HepG2 (cell line): ENCODE data around the gene SAMD4A. TPM values are rescaled to one million over a fixed set of nuclear protein-coding genes. Genes with fewer than 3 reads are reported as not detected.

ENCODE experiments used
- FOXP1 ChIP-seq, 2 experiments: fragments of 450-650 bp in 1 of 2; IDR thresholded peaks; 2 replicates each; pipeline ENCODE4 v1.6.1; 2017 to 2018; ENCODE audit warnings: antibody characterized with exemption in 1 of 2
- HNF4G ChIP-seq, 2 experiments: sonication (generic) in 1 of 2; formaldehyde crosslinking in 1 of 2; IDR thresholded peaks; 2 replicates each; pipeline versions ENCODE4 v1.4.0 to v1.6.1; 2011 to 2020; ENCODE audit warnings: borderline replicate concordance in 2 of 2, low read depth in 2 of 2, mild to moderate bottlenecking in 2 of 2, low read length in 1 of 2, missing genetic modification reagents in 1 of 2, moderate library complexity in 1 of 2
- HNRNPLL ChIP-seq: fragments of 200-400 bp; formaldehyde crosslinking; IDR thresholded peaks from 2 replicates; pipeline ENCODE4 v1.6.1; 2017; ENCODE audit warnings: mild to moderate bottlenecking, low read depth, low read length; ENCODE audit not compliant: poor library complexity, severe bottlenecking
- NCOA5 ChIP-seq: sonication (generic); formaldehyde crosslinking; IDR thresholded peaks from 2 replicates; pipeline ENCODE4 v1.4.0; 2020; ENCODE audit warnings: missing genetic modification reagents
- NR3C1 ChIP-seq: sonication (generic); formaldehyde crosslinking; IDR thresholded peaks from 2 replicates; pipeline ENCODE4 v1.4.0; 2020; ENCODE audit warnings: missing genetic modification reagents
- POLR2A ChIP-seq, 2 experiments: IDR thresholded peaks; 2 replicates each; pipeline ENCODE4 v1.6.1; 2011; ENCODE audit warnings: low read depth in 2 of 2, low read length in 2 of 2, mild to moderate bottlenecking in 1 of 2, moderate library complexity in 1 of 2; ENCODE audit not compliant: insufficient read depth in 1 of 2
- SETDB1 ChIP-seq: sonication (generic); formaldehyde crosslinking; IDR thresholded peaks from 2 replicates; pipeline ENCODE4 v1.5.1; 2020; ENCODE audit warnings: missing genetic modification reagents, mild to moderate bottlenecking, borderline replicate concordance
- SMC3 ChIP-seq: IDR thresholded peaks from 2 replicates; pipeline ENCODE4 v1.6.1; 2011; ENCODE audit warnings: low read length, improper control_type of control experiment
- ZBTB7B ChIP-seq: sonication (generic); formaldehyde crosslinking; IDR thresholded peaks from 2 replicates; pipeline ENCODE4 v1.4.0; 2020; ENCODE audit warnings: missing genetic modification reagents
- ZNF138 ChIP-seq: sonication (generic); formaldehyde crosslinking; IDR thresholded peaks from 2 replicates; pipeline ENCODE4 v1.5.0; 2020; ENCODE audit warnings: mild to moderate bottlenecking, low read depth, missing genetic modification reagents
- ZSCAN12 ChIP-seq: sonication (generic); formaldehyde crosslinking; IDR thresholded peaks from 2 replicates; pipeline ENCODE4 v1.9.0; 2021; ENCODE audit warnings: mild to moderate bottlenecking, missing genetic modification reagents
- polyA plus RNA-seq, 8 experiments: library from polyadenylated mRNA; depleted of rRNA in 3 of 8; stranded (reverse) in 7 of 8; unstranded in 1 of 8; fragments of >200 nt; fragmentation: Illumina TruSeq in 4 of 8; extraction: Trizol in 4 of 8; gene quantifications; 2 replicates each; pipeline versions ENCODE4 v1.2.1 to v1.2.3, GENCODE V29; 2011 to 2016; ENCODE audit warnings: low read depth in 4 of 8, missing spikeins in 1 of 8, mixed read lengths in 1 of 8; ENCODE audit not compliant: insufficient read depth in 1 of 8
- total RNA-seq, 5 experiments: library from RNA; depleted of rRNA; stranded (reverse); fragments of >200 nt; fragmentation: Illumina TruSeq; extraction: Trizol; gene quantifications; 2 replicates each; pipeline ENCODE4 v1.2.3, GENCODE V29; 2016; ENCODE audit warnings: low read depth in 1 of 5
- TF ChIP-seq, protein P1 (sequence below), 2 experiments: sonication (generic) in 1 of 2; formaldehyde crosslinking in 1 of 2; IDR thresholded peaks; 2 replicates each; pipeline versions ENCODE4 v1.4.0 to v1.6.1; 2018 to 2020; ENCODE audit warnings: missing genetic modification reagents in 2 of 2, borderline replicate concordance in 1 of 2, low read depth in 1 of 2, mild to moderate bottlenecking in 1 of 2, missing biosample characterization in 1 of 2
- TF ChIP-seq, protein P2 (sequence below): sonication (generic); formaldehyde crosslinking; IDR thresholded peaks from 2 replicates; pipeline ENCODE4 v1.4.0; 2020; ENCODE audit warnings: missing genetic modification reagents, borderline replicate concordance
- TF ChIP-seq, protein P3 (sequence below): sonication (generic); formaldehyde crosslinking; IDR thresholded peaks from 2 replicates; pipeline ENCODE4 v1.8.1; 2023; ENCODE audit warnings: mild to moderate bottlenecking, moderate library complexity, missing genetic modification reagents
- TF ChIP-seq, protein P4 (sequence below): sonication (generic); formaldehyde crosslinking; IDR thresholded peaks from 2 replicates; pipeline ENCODE4 v1.4.0; 2020; ENCODE audit warnings: low read depth, mild to moderate bottlenecking, missing genetic modification reagents
- TF ChIP-seq, protein P5 (sequence below): sonication (generic); formaldehyde crosslinking; IDR thresholded peaks from 2 replicates; pipeline ENCODE4 v1.4.0; 2020; ENCODE audit warnings: missing genetic modification reagents
- TF ChIP-seq, protein P6 (sequence below): IDR thresholded peaks from 2 replicates; pipeline ENCODE4 v1.6.1; 2012; ENCODE audit warnings: low read depth, low read length, improper control_type of control experiment

Gene SAMD4A
- total and polyA plus RNA-seq, 2 of the 13 experiments (the other 11 are each of a cell fraction or from before 2014, with no cell fraction given), result 11.8 to 13.0 TPM

DNA sequence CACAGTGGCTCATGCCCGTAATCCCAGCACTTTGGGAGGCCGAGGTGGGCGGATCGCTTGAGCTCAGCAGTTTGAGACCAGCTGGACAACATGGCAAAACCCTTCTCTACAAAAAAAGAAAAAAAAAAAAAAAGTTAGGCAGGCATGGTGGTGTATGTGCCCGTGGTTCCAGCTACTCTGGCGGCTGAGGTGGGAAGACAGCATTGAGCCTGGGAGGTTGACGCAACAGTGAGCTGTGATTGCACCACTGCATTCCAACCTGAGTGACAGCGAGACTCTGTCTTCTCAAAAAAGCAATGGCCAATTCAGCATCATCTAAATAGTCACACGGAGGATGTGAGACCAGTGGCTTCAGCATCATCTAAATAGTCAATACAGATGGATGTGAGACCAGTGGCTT lies 10.4 kb upstream of the SAMD4A start (continued):
- TF ChIP-seq, protein P1, sequence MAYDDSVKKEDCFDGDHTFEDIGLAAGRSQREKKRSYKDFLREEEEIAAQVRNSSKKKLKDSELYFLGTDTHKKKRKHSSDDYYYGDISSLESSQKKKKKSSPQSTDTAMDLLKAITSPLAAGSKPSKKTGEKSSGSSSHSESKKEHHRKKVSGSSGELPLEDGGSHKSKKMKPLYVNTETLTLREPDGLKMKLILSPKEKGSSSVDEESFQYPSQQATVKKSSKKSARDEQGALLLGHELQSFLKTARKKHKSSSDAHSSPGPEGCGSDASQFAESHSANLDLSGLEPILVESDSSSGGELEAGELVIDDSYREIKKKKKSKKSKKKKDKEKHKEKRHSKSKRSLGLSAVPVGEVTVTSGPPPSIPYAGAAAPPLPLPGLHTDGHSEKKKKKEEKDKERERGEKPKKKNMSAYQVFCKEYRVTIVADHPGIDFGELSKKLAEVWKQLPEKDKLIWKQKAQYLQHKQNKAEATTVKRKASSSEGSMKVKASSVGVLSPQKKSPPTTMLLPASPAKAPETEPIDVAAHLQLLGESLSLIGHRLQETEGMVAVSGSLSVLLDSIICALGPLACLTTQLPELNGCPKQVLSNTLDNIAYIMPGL (CRISPR knock-in tag; IDR thresholded peaks at IDR 0.05; ENCODE audit: borderline replicate concordance in 1 of 2, low read depth in 1 of 2), result no peak
- TF ChIP-seq, protein P2, sequence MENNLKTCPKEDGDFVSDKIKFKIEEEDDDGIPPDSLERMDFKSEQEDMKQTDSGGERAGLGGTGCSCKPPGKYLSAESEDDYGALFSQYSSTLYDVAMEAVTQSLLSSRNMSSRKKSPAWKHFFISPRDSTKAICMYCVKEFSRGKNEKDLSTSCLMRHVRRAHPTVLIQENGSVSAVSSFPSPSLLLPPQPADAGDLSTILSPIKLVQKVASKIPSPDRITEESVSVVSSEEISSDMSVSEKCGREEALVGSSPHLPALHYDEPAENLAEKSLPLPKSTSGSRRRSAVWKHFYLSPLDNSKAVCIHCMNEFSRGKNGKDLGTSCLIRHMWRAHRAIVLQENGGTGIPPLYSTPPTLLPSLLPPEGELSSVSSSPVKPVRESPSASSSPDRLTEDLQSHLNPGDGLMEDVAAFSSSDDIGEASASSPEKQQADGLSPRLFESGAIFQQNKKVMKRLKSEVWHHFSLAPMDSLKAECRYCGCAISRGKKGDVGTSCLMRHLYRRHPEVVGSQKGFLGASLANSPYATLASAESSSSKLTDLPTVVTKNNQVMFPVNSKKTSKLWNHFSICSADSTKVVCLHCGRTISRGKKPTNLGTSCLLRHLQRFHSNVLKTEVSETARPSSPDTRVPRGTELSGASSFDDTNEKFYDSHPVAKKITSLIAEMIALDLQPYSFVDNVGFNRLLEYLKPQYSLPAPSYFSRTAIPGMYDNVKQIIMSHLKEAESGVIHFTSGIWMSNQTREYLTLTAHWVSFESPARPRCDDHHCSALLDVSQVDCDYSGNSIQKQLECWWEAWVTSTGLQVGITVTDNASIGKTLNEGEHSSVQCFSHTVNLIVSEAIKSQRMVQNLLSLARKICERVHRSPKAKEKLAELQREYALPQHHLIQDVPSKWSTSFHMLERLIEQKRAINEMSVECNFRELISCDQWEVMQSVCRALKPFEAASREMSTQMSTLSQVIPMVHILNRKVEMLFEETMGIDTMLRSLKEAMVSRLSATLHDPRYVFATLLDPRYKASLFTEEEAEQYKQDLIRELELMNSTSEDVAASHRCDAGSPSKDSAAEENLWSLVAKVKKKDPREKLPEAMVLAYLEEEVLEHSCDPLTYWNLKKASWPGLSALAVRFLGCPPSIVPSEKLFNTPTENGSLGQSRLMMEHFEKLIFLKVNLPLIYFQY, result no peak
- TF ChIP-seq POLR2A (IDR thresholded peaks at IDR 0.05; ENCODE audit: insufficient read depth in 1 of 2, low read depth in 2 of 2, low read length in 2 of 2), result no peak
- TF ChIP-seq, protein P3, sequence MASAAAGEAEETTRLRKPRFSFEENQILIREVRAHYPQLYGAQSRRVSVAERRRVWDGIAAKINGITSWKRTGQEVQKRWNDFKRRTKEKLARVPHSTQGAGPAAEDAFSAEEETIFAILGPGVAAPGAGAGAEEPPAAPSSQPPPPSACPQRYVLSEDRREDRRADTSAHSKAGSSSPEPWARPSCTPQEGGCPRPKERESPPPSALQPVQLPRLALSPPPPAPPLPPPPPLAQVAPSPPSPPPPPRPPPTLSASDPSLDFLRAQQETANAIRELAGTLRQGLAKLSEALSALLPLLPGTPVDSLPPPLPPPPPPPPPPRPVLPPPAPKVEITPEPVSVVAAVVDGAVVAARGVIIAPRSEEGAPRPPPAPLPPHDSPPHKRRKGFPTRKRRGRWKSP, result no peak
- TF ChIP-seq, protein P4, sequence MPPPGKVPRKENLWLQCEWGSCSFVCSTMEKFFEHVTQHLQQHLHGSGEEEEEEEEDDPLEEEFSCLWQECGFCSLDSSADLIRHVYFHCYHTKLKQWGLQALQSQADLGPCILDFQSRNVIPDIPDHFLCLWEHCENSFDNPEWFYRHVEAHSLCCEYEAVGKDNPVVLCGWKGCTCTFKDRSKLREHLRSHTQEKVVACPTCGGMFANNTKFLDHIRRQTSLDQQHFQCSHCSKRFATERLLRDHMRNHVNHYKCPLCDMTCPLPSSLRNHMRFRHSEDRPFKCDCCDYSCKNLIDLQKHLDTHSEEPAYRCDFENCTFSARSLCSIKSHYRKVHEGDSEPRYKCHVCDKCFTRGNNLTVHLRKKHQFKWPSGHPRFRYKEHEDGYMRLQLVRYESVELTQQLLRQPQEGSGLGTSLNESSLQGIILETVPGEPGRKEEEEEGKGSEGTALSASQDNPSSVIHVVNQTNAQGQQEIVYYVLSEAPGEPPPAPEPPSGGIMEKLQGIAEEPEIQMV (CRISPR knock-in tag), result no peak
- TF ChIP-seq, protein P5, sequence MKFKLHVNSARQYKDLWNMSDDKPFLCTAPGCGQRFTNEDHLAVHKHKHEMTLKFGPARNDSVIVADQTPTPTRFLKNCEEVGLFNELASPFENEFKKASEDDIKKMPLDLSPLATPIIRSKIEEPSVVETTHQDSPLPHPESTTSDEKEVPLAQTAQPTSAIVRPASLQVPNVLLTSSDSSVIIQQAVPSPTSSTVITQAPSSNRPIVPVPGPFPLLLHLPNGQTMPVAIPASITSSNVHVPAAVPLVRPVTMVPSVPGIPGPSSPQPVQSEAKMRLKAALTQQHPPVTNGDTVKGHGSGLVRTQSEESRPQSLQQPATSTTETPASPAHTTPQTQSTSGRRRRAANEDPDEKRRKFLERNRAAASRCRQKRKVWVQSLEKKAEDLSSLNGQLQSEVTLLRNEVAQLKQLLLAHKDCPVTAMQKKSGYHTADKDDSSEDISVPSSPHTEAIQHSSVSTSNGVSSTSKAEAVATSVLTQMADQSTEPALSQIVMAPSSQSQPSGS, result peak; percentile 87
- peak; percentile 22; the same call in 1 of the 2 replicates for TF ChIP-seq SMC3
- no peak for TF ChIP-seq NR3C1 (CRISPR knock-in tag)
- TF ChIP-seq NCOA5 (CRISPR knock-in tag), result no peak
- TF ChIP-seq ZNF138, result no peak
- no peak for TF ChIP-seq HNRNPLL
- no peak for TF ChIP-seq HNF4G (IDR thresholded peaks at IDR 0.05; ENCODE audit: borderline replicate concordance, low read depth, low read length)
- TF ChIP-seq HNF4G (CRISPR knock-in tag; IDR thresholded peaks at IDR 0.05; ENCODE audit: borderline replicate concordance, low read depth), result no peak
- TF ChIP-seq, protein P6, sequence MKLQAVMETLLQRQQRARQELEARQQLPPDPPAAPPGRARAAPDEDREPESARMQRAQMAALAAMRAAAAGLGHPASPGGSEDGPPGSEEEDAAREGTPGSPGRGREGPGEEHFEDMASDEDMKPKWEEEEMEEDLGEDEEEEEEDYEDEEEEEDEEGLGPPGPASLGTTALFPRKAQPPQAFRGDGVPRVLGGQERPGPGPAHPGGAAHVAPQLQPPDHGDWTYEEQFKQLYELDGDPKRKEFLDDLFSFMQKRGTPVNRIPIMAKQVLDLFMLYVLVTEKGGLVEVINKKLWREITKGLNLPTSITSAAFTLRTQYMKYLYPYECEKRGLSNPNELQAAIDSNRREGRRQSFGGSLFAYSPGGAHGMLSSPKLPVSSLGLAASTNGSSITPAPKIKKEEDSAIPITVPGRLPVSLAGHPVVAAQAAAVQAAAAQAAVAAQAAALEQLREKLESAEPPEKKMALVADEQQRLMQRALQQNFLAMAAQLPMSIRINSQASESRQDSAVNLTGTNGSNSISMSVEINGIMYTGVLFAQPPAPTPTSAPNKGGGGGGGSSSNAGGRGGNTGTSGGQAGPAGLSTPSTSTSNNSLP, result no peak
- no peak; the same call in 1 of the 2 replicates for TF ChIP-seq ZBTB7B (CRISPR knock-in tag)
- TF ChIP-seq SETDB1 (CRISPR knock-in tag), result no peak
- no peak for TF ChIP-seq FOXP1 (IDR thresholded peaks at IDR 0.05)
- TF ChIP-seq FOXP1 (CRISPR knock-in tag; IDR thresholded peaks at IDR 0.05), result no peak
- TF ChIP-seq ZSCAN12 (CRISPR knock-in tag), result no peak
